ENCODE measurements around the gene MYL2.

DNA sequence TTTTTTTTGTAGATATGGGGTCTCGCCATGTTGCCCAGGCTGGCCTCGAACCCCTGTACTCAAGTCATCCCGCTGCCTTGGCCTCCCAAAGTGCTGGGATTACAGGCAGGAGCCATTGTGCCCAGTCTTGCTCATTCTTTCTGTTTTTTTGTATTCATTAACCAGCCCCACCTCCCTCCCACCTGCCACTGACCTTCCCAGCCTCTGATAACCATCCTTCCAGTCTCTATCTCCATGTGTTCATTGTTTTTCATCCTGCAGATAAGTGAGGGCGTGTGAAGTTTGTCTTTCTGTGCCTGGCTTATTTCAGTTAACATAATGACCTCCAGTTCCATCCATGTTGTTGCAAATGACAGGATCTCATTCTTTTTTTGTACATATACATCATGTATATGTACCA is 19.0 kb downstream of the MYL2 start:
- TF ChIP-seq, protein P1, sequence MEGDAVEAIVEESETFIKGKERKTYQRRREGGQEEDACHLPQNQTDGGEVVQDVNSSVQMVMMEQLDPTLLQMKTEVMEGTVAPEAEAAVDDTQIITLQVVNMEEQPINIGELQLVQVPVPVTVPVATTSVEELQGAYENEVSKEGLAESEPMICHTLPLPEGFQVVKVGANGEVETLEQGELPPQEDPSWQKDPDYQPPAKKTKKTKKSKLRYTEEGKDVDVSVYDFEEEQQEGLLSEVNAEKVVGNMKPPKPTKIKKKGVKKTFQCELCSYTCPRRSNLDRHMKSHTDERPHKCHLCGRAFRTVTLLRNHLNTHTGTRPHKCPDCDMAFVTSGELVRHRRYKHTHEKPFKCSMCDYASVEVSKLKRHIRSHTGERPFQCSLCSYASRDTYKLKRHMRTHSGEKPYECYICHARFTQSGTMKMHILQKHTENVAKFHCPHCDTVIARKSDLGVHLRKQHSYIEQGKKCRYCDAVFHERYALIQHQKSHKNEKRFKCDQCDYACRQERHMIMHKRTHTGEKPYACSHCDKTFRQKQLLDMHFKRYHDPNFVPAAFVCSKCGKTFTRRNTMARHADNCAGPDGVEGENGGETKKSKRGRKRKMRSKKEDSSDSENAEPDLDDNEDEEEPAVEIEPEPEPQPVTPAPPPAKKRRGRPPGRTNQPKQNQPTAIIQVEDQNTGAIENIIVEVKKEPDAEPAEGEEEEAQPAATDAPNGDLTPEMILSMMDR (IDR thresholded peaks at IDR 0.05; ENCODE audit: poor library complexity, severe bottlenecking), result no peak
- no peak for TF ChIP-seq POLR2AphosphoS5 (IDR thresholded peaks at IDR 0.05)
- TF ChIP-seq EZH2 (IDR thresholded peaks at IDR 0.05; ENCODE audit: borderline replicate concordance, insufficient read depth, low read length, poor library complexity, severe bottlenecking), result no peak
- TF ChIP-seq, protein P2, sequence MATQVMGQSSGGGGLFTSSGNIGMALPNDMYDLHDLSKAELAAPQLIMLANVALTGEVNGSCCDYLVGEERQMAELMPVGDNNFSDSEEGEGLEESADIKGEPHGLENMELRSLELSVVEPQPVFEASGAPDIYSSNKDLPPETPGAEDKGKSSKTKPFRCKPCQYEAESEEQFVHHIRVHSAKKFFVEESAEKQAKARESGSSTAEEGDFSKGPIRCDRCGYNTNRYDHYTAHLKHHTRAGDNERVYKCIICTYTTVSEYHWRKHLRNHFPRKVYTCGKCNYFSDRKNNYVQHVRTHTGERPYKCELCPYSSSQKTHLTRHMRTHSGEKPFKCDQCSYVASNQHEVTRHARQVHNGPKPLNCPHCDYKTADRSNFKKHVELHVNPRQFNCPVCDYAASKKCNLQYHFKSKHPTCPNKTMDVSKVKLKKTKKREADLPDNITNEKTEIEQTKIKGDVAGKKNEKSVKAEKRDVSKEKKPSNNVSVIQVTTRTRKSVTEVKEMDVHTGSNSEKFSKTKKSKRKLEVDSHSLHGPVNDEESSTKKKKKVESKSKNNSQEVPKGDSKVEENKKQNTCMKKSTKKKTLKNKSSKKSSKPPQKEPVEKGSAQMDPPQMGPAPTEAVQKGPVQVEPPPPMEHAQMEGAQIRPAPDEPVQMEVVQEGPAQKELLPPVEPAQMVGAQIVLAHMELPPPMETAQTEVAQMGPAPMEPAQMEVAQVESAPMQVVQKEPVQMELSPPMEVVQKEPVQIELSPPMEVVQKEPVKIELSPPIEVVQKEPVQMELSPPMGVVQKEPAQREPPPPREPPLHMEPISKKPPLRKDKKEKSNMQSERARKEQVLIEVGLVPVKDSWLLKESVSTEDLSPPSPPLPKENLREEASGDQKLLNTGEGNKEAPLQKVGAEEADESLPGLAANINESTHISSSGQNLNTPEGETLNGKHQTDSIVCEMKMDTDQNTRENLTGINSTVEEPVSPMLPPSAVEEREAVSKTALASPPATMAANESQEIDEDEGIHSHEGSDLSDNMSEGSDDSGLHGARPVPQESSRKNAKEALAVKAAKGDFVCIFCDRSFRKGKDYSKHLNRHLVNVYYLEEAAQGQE (IDR thresholded peaks at IDR 0.05; ENCODE audit: borderline replicate concordance), result no peak
- TF ChIP-seq SMC3 (conservative IDR thresholded peaks at IDR 0.05; ENCODE audit: poor library complexity), result no peak
- TF ChIP-seq RAD21 (conservative IDR thresholded peaks at IDR 0.05), result no peak

Data from neural cell (in vitro differentiated cells).